Bronchial epithelial cell (primary cell): ENCODE measurements around the gene TOR2A. TPM values are rescaled to one million over a fixed set of nuclear protein-coding genes. Genes with fewer than 3 reads are reported as not detected.

Source experiments
- DNase-seq: peaks from one replicate; pipeline ENCODE4 v3.0.0-alpha.2; 2010; ENCODE audit warnings: low read depth
- FAIRE-seq: peaks from 2 replicates; lab custom pipeline; 2011; peaks lifted over from hg19 to GRCh38; lab: Jason Lieb, UNC
- H3K27me3 ChIP-seq: 2 replicates; pipeline ENCODE4 v1.5.1; 2011; ENCODE audit warnings: low read length; ENCODE audit not compliant: control insufficient read depth, insufficient read depth
- H3K36me3 ChIP-seq: 2 replicates; pipeline ENCODE4 v1.5.1; 2011; ENCODE audit warnings: low read length; ENCODE audit not compliant: control insufficient read depth, insufficient read depth
- H3K4me3 ChIP-seq: 2 replicates; pipeline ENCODE4 v1.5.1; 2011; ENCODE audit warnings: mild to moderate bottlenecking, low read depth, low read length, control low read depth
- total RNA-seq: library from RNA; depleted of rRNA; stranded (reverse); fragments of >200 nt; gene quantifications from 2 replicates; pipeline ENCODE4 v1.2.1, GENCODE V29; 2014
- TF ChIP-seq, protein P1 (sequence below): IDR thresholded peaks from 2 replicates; pipeline ENCODE4 v1.5.1; 2011; ENCODE audit warnings: mild to moderate bottlenecking, moderate library complexity, low read length, control low read depth, inconsistent platforms; ENCODE audit not compliant: insufficient read depth, severe bottlenecking

The TOR2A gene
- total RNA-seq, 1 donor from 2014 or later: 1.8 TPM

- Histone ChIP-seq H3K27me3 (no peaks in the 10 kb centered on the region), H3K36me3 (no peaks in the 10 kb centered on the region), H3K4me3 (no peak overlapping the region)
- FAIRE-seq: no peak
- peak; percentile 75 for DNase-seq
- TF ChIP-seq, protein P1, sequence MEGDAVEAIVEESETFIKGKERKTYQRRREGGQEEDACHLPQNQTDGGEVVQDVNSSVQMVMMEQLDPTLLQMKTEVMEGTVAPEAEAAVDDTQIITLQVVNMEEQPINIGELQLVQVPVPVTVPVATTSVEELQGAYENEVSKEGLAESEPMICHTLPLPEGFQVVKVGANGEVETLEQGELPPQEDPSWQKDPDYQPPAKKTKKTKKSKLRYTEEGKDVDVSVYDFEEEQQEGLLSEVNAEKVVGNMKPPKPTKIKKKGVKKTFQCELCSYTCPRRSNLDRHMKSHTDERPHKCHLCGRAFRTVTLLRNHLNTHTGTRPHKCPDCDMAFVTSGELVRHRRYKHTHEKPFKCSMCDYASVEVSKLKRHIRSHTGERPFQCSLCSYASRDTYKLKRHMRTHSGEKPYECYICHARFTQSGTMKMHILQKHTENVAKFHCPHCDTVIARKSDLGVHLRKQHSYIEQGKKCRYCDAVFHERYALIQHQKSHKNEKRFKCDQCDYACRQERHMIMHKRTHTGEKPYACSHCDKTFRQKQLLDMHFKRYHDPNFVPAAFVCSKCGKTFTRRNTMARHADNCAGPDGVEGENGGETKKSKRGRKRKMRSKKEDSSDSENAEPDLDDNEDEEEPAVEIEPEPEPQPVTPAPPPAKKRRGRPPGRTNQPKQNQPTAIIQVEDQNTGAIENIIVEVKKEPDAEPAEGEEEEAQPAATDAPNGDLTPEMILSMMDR: no peak
Observed at GRCh38 chr9:127742435-127743088, 7.5 kb upstream of the TOR2A start.

- H3K27me3 ChIP-seq: no peaks in the 10 kb centered on the region
- DNase-seq (peak; percentile 19), FAIRE-seq (no peak)
- TF ChIP-seq, protein P1: no peak
- H3K36me3 ChIP-seq: no peaks in the 10 kb centered on the region
- no peak overlapping the region for H3K4me3 ChIP-seq
Observed at GRCh38 chr9:127741831-127742434, 6.8 kb upstream of the TOR2A start.

DNA sequence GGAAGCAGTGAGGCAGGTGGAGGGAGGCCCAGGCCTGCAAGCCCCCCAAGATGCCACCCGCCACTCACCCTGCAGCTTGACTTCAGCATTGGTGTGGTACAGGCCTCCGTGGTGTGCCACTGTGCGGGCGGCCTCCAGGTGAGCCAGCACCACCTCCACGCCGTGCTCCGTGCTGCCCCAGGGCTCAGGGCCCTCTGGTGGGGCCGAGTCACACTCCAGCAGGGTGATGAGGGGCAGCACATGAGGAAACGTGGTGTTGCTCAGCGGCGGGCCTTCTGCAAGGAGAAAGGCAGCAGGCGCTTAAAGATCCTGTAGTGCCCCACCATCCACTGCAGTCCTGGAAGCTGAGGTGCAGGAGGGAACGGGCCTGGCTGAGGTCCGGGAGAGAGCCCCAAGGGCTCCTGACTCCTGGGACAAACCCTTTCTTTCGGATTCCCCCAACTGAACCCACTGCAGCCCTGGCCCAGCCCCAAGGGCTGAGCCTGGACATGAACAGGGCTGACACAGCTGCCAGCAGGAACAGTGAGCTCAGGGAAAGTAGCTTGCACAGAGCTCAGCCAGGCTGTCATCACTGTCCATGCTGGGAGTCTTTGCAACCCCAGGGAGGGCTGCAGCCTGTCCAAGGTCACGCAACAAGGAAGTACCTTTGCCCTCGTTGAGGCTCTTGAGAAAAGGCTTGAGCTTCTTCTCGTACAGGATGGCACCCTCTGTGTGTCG, 4.7 kb upstream of the TOR2A start:
- no peaks in the 10 kb centered on the region for H3K36me3 ChIP-seq
- TF ChIP-seq, protein P1: no peak
- no peak overlapping the region for H3K4me3 ChIP-seq
- DNase-seq (peak; percentile 67), FAIRE-seq (no peak)
- no peaks in the 10 kb centered on the region for H3K27me3 ChIP-seq

DNA sequence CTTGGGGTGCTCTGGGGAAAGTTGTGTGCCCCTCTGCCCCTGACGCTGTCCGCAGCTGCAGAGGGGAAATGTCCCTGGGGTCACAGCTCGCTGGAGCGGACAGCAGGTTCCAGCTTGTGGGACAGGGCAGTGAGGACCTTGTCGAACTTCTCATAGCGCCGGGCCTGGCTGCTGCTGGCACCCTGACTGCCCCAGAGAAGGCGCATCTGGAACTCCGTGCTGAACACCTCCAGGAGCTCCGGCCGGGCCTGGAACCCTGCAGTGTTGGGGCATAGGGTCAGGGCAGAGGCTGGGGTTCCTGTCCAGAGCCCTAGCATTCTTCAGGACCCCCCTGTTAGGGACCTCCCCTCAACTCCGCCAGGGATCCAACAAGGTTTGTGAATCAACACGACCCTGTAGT, 3.6 kb upstream of the TOR2A start:
- TF ChIP-seq, protein P1: no peak
- Histone ChIP-seq H3K4me3 (no peak overlapping the region), H3K36me3 (no peaks in the 10 kb centered on the region), H3K27me3 (no peaks in the 10 kb centered on the region)
- FAIRE-seq (no peak), DNase-seq (no peak)

DNA sequence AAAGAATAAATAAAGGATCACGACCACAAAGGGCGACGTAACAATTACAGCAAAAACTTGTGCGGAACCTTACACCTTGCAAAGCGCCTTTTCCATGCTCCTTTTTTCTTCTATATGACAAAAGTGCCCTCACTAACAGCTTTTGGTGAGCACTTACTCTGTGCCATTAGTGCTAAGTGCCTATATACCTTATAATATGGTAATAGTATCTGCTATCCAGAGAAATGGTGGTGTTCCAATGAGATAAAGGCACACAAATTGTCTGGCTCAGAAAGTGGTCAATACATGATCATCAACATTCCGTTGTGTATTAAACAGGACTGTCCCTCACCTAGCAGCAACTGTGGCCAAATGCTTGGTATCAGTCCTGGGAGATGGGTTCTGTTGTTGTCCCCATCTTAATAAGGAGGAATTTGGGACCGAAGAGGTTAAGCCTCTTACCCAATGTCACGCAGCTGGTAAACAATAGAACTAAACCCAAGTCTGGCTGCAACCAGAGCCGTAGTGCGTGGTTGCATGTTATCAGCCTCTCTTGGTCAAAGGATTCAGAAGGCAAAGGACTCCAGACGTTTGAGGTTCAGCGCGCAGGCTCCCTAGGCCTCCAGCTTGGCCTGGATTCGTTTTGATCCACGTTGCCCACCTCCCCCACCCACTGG, 564 bp upstream of the TOR2A start:
- no peak for DNase-seq
- FAIRE-seq: no peak
- Histone ChIP-seq H3K4me3 (no peak overlapping the region), H3K36me3 (peaks cover 1% of the 10 kb centered on the region), H3K27me3 (no peaks in the 10 kb centered on the region)
- TF ChIP-seq, protein P1: no peak
